Measurements from ENCODE around the gene POU5F2. TPM values are rescaled to one million over a fixed set of nuclear protein-coding genes. Genes with fewer than 3 reads are reported as not detected.

POU5F2 gene
- 1 to 10 TPM; 1.1 TPM for total RNA-seq

DNA sequence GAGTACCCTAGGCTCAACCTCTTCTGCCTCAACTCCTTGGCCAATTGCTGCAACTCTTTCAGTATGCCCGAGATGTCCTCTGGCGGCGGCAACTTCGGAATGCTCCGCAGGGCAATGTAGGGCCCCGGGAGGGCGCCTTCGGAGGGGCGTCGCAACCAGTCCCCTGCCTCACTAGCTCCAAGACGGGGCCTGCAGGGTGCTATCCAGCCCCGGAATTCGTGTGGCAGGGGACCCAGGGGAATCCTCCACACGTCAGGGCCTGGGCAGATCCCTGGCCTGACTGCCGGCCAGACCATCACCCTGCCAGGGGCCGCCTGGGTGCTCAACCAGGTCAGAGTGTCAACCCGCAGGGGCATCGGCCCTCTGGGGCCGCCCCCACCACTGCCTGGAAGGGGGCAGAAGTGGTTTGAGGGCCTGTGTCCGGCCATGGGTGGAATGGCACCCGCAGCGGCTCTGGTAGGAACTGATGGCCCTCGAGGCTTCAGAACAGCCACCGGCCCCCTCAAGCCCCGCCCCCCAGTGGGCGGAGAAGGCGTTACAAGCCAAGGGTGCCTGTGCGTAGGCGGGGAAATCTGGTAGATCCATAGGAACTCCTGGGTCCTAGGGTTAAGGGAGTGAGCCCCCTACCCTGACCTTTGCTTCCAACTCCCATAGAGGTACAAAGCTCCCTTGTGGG lies at the start of gene POU5F2:
POU5F2 (minus strand) TSS at position 465 of the 676 bp plus-strand sequence; CDS start at position 428, 37 bp downstream.
- H3K36me3 Mint-ChIP-seq (ENCODE audit: low read depth), result peaks cover 3% of the 10 kb centered on the region
- POLR2A ChIA-PET, result no interaction called here
- ATAC-seq (no peak), DNase-seq (no peak)
- no peak within 1 kb of the TSS for H3K27ac Mint-ChIP-seq
- no peak within 1 kb of the TSS for H3K4me3 Mint-ChIP-seq
- H3K9me3 Mint-ChIP-seq (ENCODE audit: insufficient read depth), result no peaks in the 10 kb centered on the region
- CTCF ChIA-PET, result interaction anchor here (1.8 kb wide), 1 partner anchor 60 kb away, joined by 4 read pairs; no protein-coding TSS in a partner anchor
- H3K27me3 Mint-ChIP-seq (ENCODE audit: low read depth), result no peaks in the 10 kb centered on the region
- H3K4me1 Mint-ChIP-seq (ENCODE audit: low read depth), result no peaks in the 10 kb centered on the region

- ATAC-seq, result no peak
- POLR2A ChIA-PET, result interaction anchor here (0.8 kb wide), 1 partner anchor 18 kb away, joined by 4 read pairs; no protein-coding TSS in a partner anchor
- no peak overlapping the region for H3K4me3 Mint-ChIP-seq
- H3K4me1 Mint-ChIP-seq (ENCODE audit: low read depth), result no peaks in the 10 kb centered on the region
- no peaks in the 10 kb centered on the region for H3K9me3 Mint-ChIP-seq (ENCODE audit: insufficient read depth)
- no peaks in the 10 kb centered on the region for H3K27me3 Mint-ChIP-seq (ENCODE audit: low read depth)
- no peaks in the 10 kb centered on the region for H3K36me3 Mint-ChIP-seq (ENCODE audit: low read depth)
- CTCF ChIA-PET, result interaction anchor here (1.1 kb wide), 1 partner anchor 11 kb away, joined by 3 read pairs; no protein-coding TSS in a partner anchor
- H3K27ac Mint-ChIP-seq, result no peak overlapping the region
- DNase-seq, result no peak
These were observed 49.0 kb upstream of the POU5F2 start for GRCh38 chr5:93790401-93790800.

GRCh38 chr5:93789173-93790067 lies 48.0 kb upstream of the POU5F2 start:
- H3K4me1 Mint-ChIP-seq (ENCODE audit: low read depth), result no peaks in the 10 kb centered on the region
- ATAC-seq, result no peak

GRCh38 chr5:93787598-93787997 lies 46.2 kb upstream of the POU5F2 start:
- POLR2A ChIA-PET, result no interaction called here
- H3K4me3 Mint-ChIP-seq, result no peak overlapping the region

More at GRCh38 chr5:93789173-93790067, 48.0 kb upstream of the POU5F2 start:
- no peaks in the 10 kb centered on the region for H3K9me3 Mint-ChIP-seq (ENCODE audit: insufficient read depth)
- H3K27me3 Mint-ChIP-seq (ENCODE audit: low read depth), result no peaks in the 10 kb centered on the region
- ChIA-PET POLR2A (interaction anchor here (0.8 kb wide), 1 partner anchor 17 kb away, joined by 4 read pairs; no protein-coding TSS in a partner anchor), CTCF (interaction anchor here (1.7 kb wide), 1 partner anchor 182 kb away, joined by 4 read pairs; no protein-coding TSS in a partner anchor)
- no peaks in the 10 kb centered on the region for H3K36me3 Mint-ChIP-seq (ENCODE audit: low read depth)
- H3K4me3 Mint-ChIP-seq, result no peak overlapping the region
- no peak overlapping the region for H3K27ac Mint-ChIP-seq
- DNase-seq, result no peak

DNA sequence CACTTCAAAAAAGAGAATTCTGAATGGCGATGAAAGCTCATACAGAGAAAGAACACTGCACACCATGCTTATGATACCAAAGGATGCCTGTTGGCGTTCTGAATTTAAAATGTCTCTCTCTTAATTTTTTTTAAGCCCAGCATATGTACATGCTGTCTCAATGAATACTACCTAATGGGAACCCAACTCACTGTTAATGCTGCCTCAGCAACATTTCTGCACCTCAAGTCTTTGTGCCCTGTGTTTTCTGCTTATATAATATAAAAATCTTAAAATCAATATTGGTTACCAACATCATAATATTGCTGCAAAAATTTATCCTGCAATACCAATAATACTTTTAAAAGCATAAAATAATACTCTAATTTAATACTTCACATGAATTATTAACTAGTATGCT lies 44.1 kb upstream of the POU5F2 start:
- DNase-seq (no peak), ATAC-seq (no peak)
- Mint-ChIP-seq H3K9me3 (ENCODE audit: insufficient read depth) (no peaks in the 10 kb centered on the region), H3K4me3 (no peak overlapping the region), H3K4me1 (ENCODE audit: low read depth) (no peaks in the 10 kb centered on the region), H3K27me3 (ENCODE audit: low read depth) (no peaks in the 10 kb centered on the region), H3K27ac (no peak overlapping the region), H3K36me3 (ENCODE audit: low read depth) (peaks cover 3% of the 10 kb centered on the region)
- ChIA-PET POLR2A (no interaction called here), CTCF (no interaction called here)

More at GRCh38 chr5:93787598-93787997, 46.2 kb upstream of the POU5F2 start:
- no peaks in the 10 kb centered on the region for H3K4me1 Mint-ChIP-seq (ENCODE audit: low read depth)
- ATAC-seq (no peak), DNase-seq (no peak)
- H3K27me3 Mint-ChIP-seq (ENCODE audit: low read depth), result no peaks in the 10 kb centered on the region
- H3K36me3 Mint-ChIP-seq (ENCODE audit: low read depth), result no peaks in the 10 kb centered on the region
- CTCF ChIA-PET, result interaction anchor here (1.7 kb wide), 1 partner anchor 180 kb away, joined by 4 read pairs; no protein-coding TSS in a partner anchor
- no peaks in the 10 kb centered on the region for H3K9me3 Mint-ChIP-seq (ENCODE audit: insufficient read depth)
- H3K27ac Mint-ChIP-seq, result no peak overlapping the region

- Mint-ChIP-seq H3K4me3 (no peak overlapping the region), H3K9me3 (ENCODE audit: insufficient read depth) (no peaks in the 10 kb centered on the region), H3K36me3 (ENCODE audit: low read depth) (peaks cover 3% of the 10 kb centered on the region), H3K27me3 (ENCODE audit: low read depth) (no peaks in the 10 kb centered on the region), H3K4me1 (ENCODE audit: low read depth) (no peaks in the 10 kb centered on the region), H3K27ac (no peak overlapping the region)
- CTCF ChIA-PET, result interaction anchor here (1.4 to 1.8 kb wide), 2 partner anchors 18 to 955 kb away, joined by 3 to 7 read pairs; no protein-coding TSS in a partner anchor
- ATAC-seq, result no peak
- POLR2A ChIA-PET, result no interaction called here
- no peak for DNase-seq
These were observed 41.6 kb upstream of the POU5F2 start for GRCh38 chr5:93782978-93783377.

- Mint-ChIP-seq H3K27me3 (ENCODE audit: low read depth) (no peaks in the 10 kb centered on the region), H3K4me3 (no peak overlapping the region), H3K9me3 (ENCODE audit: insufficient read depth) (no peaks in the 10 kb centered on the region), H3K4me1 (ENCODE audit: low read depth) (no peaks in the 10 kb centered on the region), H3K27ac (no peak overlapping the region), H3K36me3 (ENCODE audit: low read depth) (peaks cover 12% of the 10 kb centered on the region)
- ATAC-seq (no peak), DNase-seq (no peak)
- ChIA-PET CTCF (no interaction called here), POLR2A (no interaction called here)
These were observed 36.2 kb upstream of the POU5F2 start for GRCh38 chr5:93777620-93778019.

GRCh38 chr5:93756372-93756771 lies 15.0 kb upstream of the POU5F2 start:
- Mint-ChIP-seq H3K27me3 (ENCODE audit: low read depth) (no peaks in the 10 kb centered on the region), H3K4me1 (ENCODE audit: low read depth) (peaks cover 4% of the 10 kb centered on the region), H3K27ac (no peak overlapping the region), H3K9me3 (ENCODE audit: insufficient read depth) (peaks cover 13% of the 10 kb centered on the region), H3K36me3 (ENCODE audit: low read depth) (peaks cover 17% of the 10 kb centered on the region), H3K4me3 (no peak overlapping the region)
- DNase-seq (no peak), ATAC-seq (no peak)
- ChIA-PET CTCF (no interaction called here), POLR2A (no interaction called here)

GRCh38 chr5:93755716-93756115 lies 14.3 kb upstream of the POU5F2 start:
- Mint-ChIP-seq H3K4me1 (ENCODE audit: low read depth) (peaks cover 4% of the 10 kb centered on the region), H3K4me3 (no peak overlapping the region), H3K27me3 (ENCODE audit: low read depth) (no peaks in the 10 kb centered on the region), H3K36me3 (ENCODE audit: low read depth) (peaks cover 15% of the 10 kb centered on the region), H3K27ac (no peak overlapping the region), H3K9me3 (ENCODE audit: insufficient read depth) (peaks cover 9% of the 10 kb centered on the region)
- POLR2A ChIA-PET, result no interaction called here
- CTCF ChIA-PET, result no interaction called here
- ATAC-seq (no peak), DNase-seq (no peak)

- H3K9me3 Mint-ChIP-seq (ENCODE audit: insufficient read depth), result no peaks in the 10 kb centered on the region
- DNase-seq, result no peak
- ATAC-seq, result no peak
- ChIA-PET CTCF (no interaction called here), POLR2A (no interaction called here)
- no peak overlapping the region for H3K27ac Mint-ChIP-seq
- no peaks in the 10 kb centered on the region for H3K36me3 Mint-ChIP-seq (ENCODE audit: low read depth)
- no peak overlapping the region for H3K4me3 Mint-ChIP-seq
- no peaks in the 10 kb centered on the region for H3K27me3 Mint-ChIP-seq (ENCODE audit: low read depth)
- peaks cover 4% of the 10 kb centered on the region for H3K4me1 Mint-ChIP-seq (ENCODE audit: low read depth)
These were observed 7.5 kb upstream of the POU5F2 start for GRCh38 chr5:93748875-93749397.

GRCh38 chr5:93746406-93747056 lies 5.1 kb upstream of the POU5F2 start:
- ChIA-PET CTCF (no interaction called here), POLR2A (no interaction called here)
- DNase-seq (no peak), ATAC-seq (no peak)
- Mint-ChIP-seq H3K4me3 (no peak overlapping the region), H3K9me3 (ENCODE audit: insufficient read depth) (no peaks in the 10 kb centered on the region), H3K27ac (no peak overlapping the region), H3K4me1 (ENCODE audit: low read depth) (peaks cover under 1% of the 10 kb centered on the region), H3K27me3 (ENCODE audit: low read depth) (no peaks in the 10 kb centered on the region), H3K36me3 (ENCODE audit: low read depth) (peaks cover 3% of the 10 kb centered on the region)
